HCT116 (cell line): ENCODE measurements around the gene HSPG2. TPM values are rescaled to one million over a fixed set of nuclear protein-coding genes. Genes with fewer than 3 reads are reported as not detected.
"Not testable (repeated sequence)": the region's sequence is repeated elsewhere in the genome, so short reads cannot be mapped to it uniquely, and the experiment has no call there.

Experiments used
- ATAC-seq: fragments of 200-7000 bp; cut with Tn5 transposase; 2 replicates; pipeline ENCODE4 v1.9.1; 2020; ENCODE audit warnings: mild to moderate bottlenecking, moderate library complexity
- Bru-seq: library from RNA; stranded (reverse); fragments of 400-500 nt; gene quantifications from one replicate; lab custom pipeline; 2021; lab: Mats Ljungman, UMichigan
- BruChase-seq, 2 experiments: library from RNA; stranded (reverse); fragments of 400-500 nt; gene quantifications; one replicate each; lab custom pipeline; 2021; lab: Mats Ljungman, UMichigan
- BruUV-seq: library from RNA; stranded (reverse); fragments of 400-500 nt; replicated peaks from 2 replicates; lab custom pipeline; 2021; lab: Mats Ljungman, UMichigan
- CTCF ChIA-PET: fragments of 300-600 bp; sonication (Branson Sonifier 250); formaldehyde crosslinking; loops from one replicate; lab custom pipeline; 2021; ENCODE audit warnings: antibody characterized with exemption; lab: Charles Lee
- POLR2A ChIA-PET: fragments of 300-600, 350-600 bp; sonication (Branson Sonifier 250); formaldehyde crosslinking; loops from one replicate; lab custom pipeline; 2021; ENCODE audit warnings: antibody characterized with exemption; lab: Charles Lee
- RAD21 ChIA-PET, 2 experiments: fragments of 300-600 bp; sonication (Branson Sonifier 250); formaldehyde crosslinking; loops; one replicate each; lab custom pipeline; 2023; ENCODE audit warnings: low total read pairs in 2 of 2; ENCODE audit not compliant: uncharacterized antibody in 2 of 2, unreplicated experiment in 2 of 2, low non-redundant PET in 1 of 2; lab: Charles Lee
- DNase-seq: peaks from one replicate; pipeline ENCODE4 v3.0.0-alpha.2; 2010; ENCODE audit warnings: low read depth, low spot score
- H2AFZ ChIP-seq: fragments of 200-600 bp; shearing (Covaris generic), sonication (generic); 2 replicates; pipeline ENCODE4 v1.6.1; 2017; ENCODE audit warnings: low read depth, mixed run types, mixed read lengths, antibody characterized with exemption, low read length; ENCODE audit not compliant: poor library complexity, severe bottlenecking
- H3K27ac ChIP-seq: 2 replicates; pipeline ENCODE4 v1.5.1; 2012; ENCODE audit warnings: low read depth, low read length
- H3K27me3 ChIP-seq: fragments of 200-600 bp; sonication (generic); 2 replicates; pipeline ENCODE4 v1.6.1; 2016; ENCODE audit warnings: mixed run types, low read length, mixed read lengths; ENCODE audit not compliant: insufficient read depth
- H3K36me3 ChIP-seq, 2 experiments: fragments of 200-500 bp in 1 of 2; fragments of 200-600 bp in 1 of 2; sonication (Bioruptor generic) in 1 of 2; sonication (generic) in 1 of 2; 2 replicates each; pipeline versions ENCODE4 v1.5.1 to v1.6.1; 2014 to 2016; ENCODE audit warnings: low read length in 2 of 2, inconsistent platforms in 1 of 2, mixed read lengths in 1 of 2, mixed run types in 1 of 2; ENCODE audit not compliant: insufficient read depth in 2 of 2, control insufficient read depth in 1 of 2
- H3K4me1 ChIP-seq, 2 experiments: fragments of 200-600 bp in 1 of 2; sonication (generic) in 1 of 2; 2 replicates each; pipeline versions ENCODE4 v1.5.1 to v1.6.1; 2012 to 2017; ENCODE audit warnings: low read length in 2 of 2, inconsistent platforms in 1 of 2, mild to moderate bottlenecking in 1 of 2, mixed read lengths in 1 of 2, mixed run types in 1 of 2, moderate library complexity in 1 of 2; ENCODE audit not compliant: insufficient read depth in 2 of 2, control insufficient read depth in 1 of 2
- H3K4me2 ChIP-seq: fragments of 200-600 bp; sonication (generic); 2 replicates; pipeline ENCODE4 v1.6.1; 2017; ENCODE audit warnings: mixed run types, low read length, mixed read lengths
- H3K4me3 ChIP-seq, 2 experiments: fragments of 200-600 bp in 1 of 2; sonication (generic) in 1 of 2; replicated peaks in 1 of 2; 2 replicates each; pipeline ENCODE4 v1.5.1; 2011 to 2016; ENCODE audit warnings: low read length in 2 of 2, control low read depth in 1 of 2, low read depth in 1 of 2, mild to moderate bottlenecking in 1 of 2, mixed read lengths in 1 of 2, mixed run types in 1 of 2
- H3K79me2 ChIP-seq: fragments of 200-600 bp; sonication (generic); 2 replicates; pipeline ENCODE4 v1.6.1; 2017; ENCODE audit warnings: mild to moderate bottlenecking, mixed run types, low read length, moderate library complexity, mixed read lengths; ENCODE audit not compliant: insufficient read depth
- H3K9ac ChIP-seq: fragments of 200-600 bp; sonication (generic); 2 replicates; pipeline ENCODE4 v1.6.1; 2016; ENCODE audit warnings: low read length, mixed read lengths
- H3K9me2 ChIP-seq: fragments of 200-600 bp; sonication (generic), shearing (Covaris generic); 2 replicates; pipeline ENCODE4 v1.6.1; 2017; ENCODE audit warnings: mixed run types, mild to moderate bottlenecking, moderate library complexity; ENCODE audit not compliant: insufficient read depth
- H3K9me3 ChIP-seq, 2 experiments: fragments of 200-500 bp in 1 of 2; fragments of 200-600 bp in 1 of 2; sonication (Bioruptor generic) in 1 of 2; sonication (generic) in 1 of 2; 2 replicates each; pipeline ENCODE4 v1.6.1; 2014 to 2017; ENCODE audit warnings: low read length in 2 of 2, mixed read lengths in 2 of 2, inconsistent platforms in 1 of 2, low read depth in 1 of 2, mild to moderate bottlenecking in 1 of 2, mixed run types in 1 of 2, moderate library complexity in 1 of 2; ENCODE audit not compliant: control insufficient read depth in 1 of 2, insufficient read depth in 1 of 2
- H4K20me1 ChIP-seq: fragments of 200-600 bp; sonication (generic), shearing (Covaris generic); 2 replicates; pipeline ENCODE4 v1.6.1; 2017; ENCODE audit warnings: mixed run types, mild to moderate bottlenecking, moderate library complexity; ENCODE audit not compliant: insufficient read depth
- CEBPB ChIP-seq: IDR thresholded peaks from 2 replicates; pipeline ENCODE4 v1.6.1; 2012; ENCODE audit warnings: low read depth
- POLR2AphosphoS5 ChIP-seq: IDR thresholded peaks from 2 replicates; pipeline ENCODE4 v1.6.1; 2011; ENCODE audit warnings: mild to moderate bottlenecking, low read depth, low read length, moderate library complexity
- intact Hi-C: fragments of 100-400 bp; cut with micrococcal nuclease; formaldehyde crosslinking; loops from 2 replicates; pipeline ENCODE4 v1.10.0; 2022
- long read RNA-seq: library from polyadenylated mRNA; unstranded; transcript quantifications from one replicate; pipeline ENCODE4 v2.0.0, GENCODE V29; 2021; ENCODE audit not compliant: unreplicated experiment
- polyA plus RNA-seq: library from polyadenylated mRNA; unstranded; fragments of >200 nt; gene quantifications from 2 replicates; pipeline ENCODE4 v1.2.1, GENCODE V29; 2012; ENCODE audit warnings: missing spikeins
- total RNA-seq: library from RNA; stranded (reverse); gene quantifications from one replicate; pipeline ENCODE4 v1.2.1, GENCODE V29; 2021; ENCODE audit not compliant: unreplicated experiment

The HSPG2 gene
- total RNA-seq: 55.7 TPM
- 33.5 and 52.2 TPM in 2 replicates for polyA plus RNA-seq
- Bru-seq, nascent RNA: percentile 49 among the genes with signal in this experiment
- BruChase-seq, experiment 1, labeled RNA remaining after a 6-hour chase: percentile 58 among the genes with signal in this experiment
- percentile 57 among the genes with signal in this experiment for BruChase-seq, experiment 2, labeled RNA remaining after a 2-hour chase
- long read RNA-seq, partial matches to known transcripts: 20 of 36 reads
- long read RNA-seq, other reads (novel, unspliced or antisense): 12 of 36 reads

GRCh38 chr1:21937034-21937371, at the start of gene HSPG2:
Gene HSPG2 (minus strand): TSS chr1:21937310. CDS start chr1:21937217, 93 bp downstream.
- intact Hi-C loops: loop anchor here (5.0 kb wide), 1 partner anchor 155 kb away; the partner anchor contains the start of gene USP48
- peaks cover 32% of the 10 kb centered on the region; the same call in 1 of the 2 replicates for H3K79me2 ChIP-seq
- H3K4me1 ChIP-seq: peaks cover 40 to 88% of the 10 kb centered on the region in 2 experiments
- TF ChIP-seq POLR2AphosphoS5 (peak; percentile 35; the same call in 1 of the 2 replicates), CEBPB (no peak)
- ChIA-PET RAD21 (interaction anchor here in 1 of 2 experiments (0.6 kb wide), 1 partner anchor 9 kb away, joined by 5 read pairs; no protein-coding TSS in a partner anchor), CTCF (no interaction called here), POLR2A (no interaction called here)
- no peaks in the 10 kb centered on the region for H3K36me3 ChIP-seq
- peak within 1 kb of the TSS; percentile 60 for H3K27ac ChIP-seq
- no peak within 1 kb of the TSS for H2AFZ ChIP-seq
- BruUV-seq: no TSS peak
- DNase-seq: no peak
- no peaks in the 10 kb centered on the region for H3K9me3 ChIP-seq
- no peaks in the 10 kb centered on the region for H3K9me2 ChIP-seq
- peak within 1 kb of the TSS; percentile 78 for H3K9ac ChIP-seq
- H3K4me2 ChIP-seq: peak within 1 kb of the TSS; percentile 91
- H3K4me3 ChIP-seq: peak within 1 kb of the TSS; percentile 60 to 76
- no peaks in the 10 kb centered on the region for H4K20me1 ChIP-seq
- no peak for ATAC-seq
- no peaks in the 10 kb centered on the region for H3K27me3 ChIP-seq

- BruUV-seq, H3K4me2 ChIP-seq, RAD21 ChIA-PET, intact Hi-C loops, ATAC-seq, H3K27me3 ChIP-seq, H3K4me1 ChIP-seq, CTCF ChIA-PET, DNase-seq, H3K27ac ChIP-seq, H3K9me2 ChIP-seq, H3K9me3 ChIP-seq, H3K4me3 ChIP-seq, H3K79me2 ChIP-seq, POLR2A ChIA-PET, H3K36me3 ChIP-seq, H3K9ac ChIP-seq, H4K20me1 ChIP-seq, H2AFZ ChIP-seq: not testable (repeated sequence)
These were observed 49.3 kb upstream of the HSPG2 start for GRCh38 chr1:21986386-21986785.

- intact Hi-C loops, H3K79me2 ChIP-seq, H3K27me3 ChIP-seq, H3K9me2 ChIP-seq, H3K4me3 ChIP-seq, POLR2A ChIA-PET, H3K9me3 ChIP-seq, H3K9ac ChIP-seq, H2AFZ ChIP-seq, H3K27ac ChIP-seq, H4K20me1 ChIP-seq, ATAC-seq, CTCF ChIA-PET, RAD21 ChIA-PET, DNase-seq, BruUV-seq, H3K4me2 ChIP-seq, H3K4me1 ChIP-seq, H3K36me3 ChIP-seq: not testable (repeated sequence)
These were observed 48.8 kb upstream of the HSPG2 start for GRCh38 chr1:21985893-21986292.

GRCh38 chr1:21983539-21983938, 46.4 kb upstream of the HSPG2 start:
- ATAC-seq, H3K9ac ChIP-seq, H3K9me2 ChIP-seq, DNase-seq, intact Hi-C loops, H3K9me3 ChIP-seq, H3K36me3 ChIP-seq, BruUV-seq, H4K20me1 ChIP-seq, H3K27me3 ChIP-seq, H3K4me2 ChIP-seq, POLR2A ChIA-PET, H3K4me1 ChIP-seq, H3K4me3 ChIP-seq, RAD21 ChIA-PET, H3K27ac ChIP-seq, H2AFZ ChIP-seq, H3K79me2 ChIP-seq: not testable (repeated sequence)
- CTCF ChIA-PET: interaction anchor here (2.9 kb wide), 1 partner anchor 22 kb away, joined by 15 read pairs; no protein-coding TSS in a partner anchor
